Activated B cell treated with CpG ODN at 0.5 μM for 24 hours (primary cell): ENCODE data around the gene SPEM2. TPM values are rescaled to one million over a fixed set of nuclear protein-coding genes. Genes with fewer than 3 reads are reported as not detected.
A peak's percentile ranks its signal among the peaks of the same experiment; 100 is the strongest.

ENCODE experiments used
- ATAC-seq: fragments of 200-7000 bp; cut with Tn5 transposase; one replicate; pipeline ENCODE4 v1.10.0; 2021; ENCODE audit warnings: low read depth, mild to moderate bottlenecking, moderate library complexity
- CTCF ChIA-PET: fragments of 350-600 bp; sonication (Branson Sonifier 250); formaldehyde crosslinking; loops from one replicate; lab custom pipeline; 2021; ENCODE audit warnings: antibody characterized with exemption; lab: Charles Lee
- POLR2A ChIA-PET: fragments of 350-600 bp; sonication (Branson Sonifier 250); formaldehyde crosslinking; loops from one replicate; lab custom pipeline; 2021; ENCODE audit warnings: antibody characterized with exemption; lab: Charles Lee
- DNase-seq: peaks from one replicate; pipeline ENCODE4 v3.0.0; 2022
- H3K27ac Mint-ChIP-seq: one replicate; pipeline ENCODE4 v1.8.0; 2020; ENCODE audit warnings: mixed read lengths
- H3K27me3 Mint-ChIP-seq: one replicate; pipeline ENCODE4 v1.8.0; 2021; ENCODE audit warnings: mixed read lengths
- H3K36me3 Mint-ChIP-seq: one replicate; pipeline ENCODE4 v1.8.0; 2021; ENCODE audit warnings: low read depth, mixed read lengths
- H3K4me1 Mint-ChIP-seq: one replicate; pipeline ENCODE4 v1.8.0; 2021; ENCODE audit warnings: mixed read lengths
- H3K4me3 Mint-ChIP-seq: one replicate; pipeline ENCODE4 v1.8.0; 2020; ENCODE audit warnings: mild to moderate bottlenecking, mixed read lengths
- H3K9me3 Mint-ChIP-seq: one replicate; pipeline ENCODE4 v1.8.0; 2020; ENCODE audit warnings: mixed read lengths
- CTCF ChIP-seq: fragments of 200-600 bp; IDR thresholded peaks from one replicate; pipeline ENCODE4 v1.8.0; 2022; ENCODE audit warnings: antibody characterized with exemption, mild to moderate bottlenecking
- intact Hi-C: fragments of 100-400 bp; cut with micrococcal nuclease; formaldehyde crosslinking; loops from one replicate; pipeline ENCODE4 v1.15.1; 2024
- total RNA-seq: library from RNA; stranded (reverse); gene quantifications from 2 replicates; pipeline ENCODE4 v1.2.3, GENCODE V29; 2022

The SPEM2 gene
- total RNA-seq, 1 donor from 2014 or later, result not detected

GRCh38 chr17:7431231-7431630 lies 5.8 kb downstream of the SPEM2 start:
- DNase-seq (no peak), ATAC-seq (no peak)
- H3K9me3 Mint-ChIP-seq, result no peaks in the 10 kb centered on the region
- peaks cover 1% of the 10 kb centered on the region for H3K36me3 Mint-ChIP-seq
- POLR2A ChIA-PET, result no interaction called here
- CTCF ChIA-PET, result interaction anchor here (0.8 kb wide), 1 partner anchor 151 kb away, joined by 3 read pairs; no protein-coding TSS in a partner anchor
- H3K4me3 Mint-ChIP-seq, result no peak overlapping the region
- TF ChIP-seq CTCF, result no peak
- H3K27me3 Mint-ChIP-seq, result peaks cover under 1% of the 10 kb centered on the region
- intact Hi-C loops, result no loop called here
- H3K4me1 Mint-ChIP-seq, result peaks cover 11% of the 10 kb centered on the region
- no peak overlapping the region for H3K27ac Mint-ChIP-seq

- ChIA-PET CTCF (interaction anchor here (0.8 kb wide), 1 partner anchor 152 kb away, joined by 3 read pairs; no protein-coding TSS in a partner anchor), POLR2A (no interaction called here)
- intact Hi-C loops, result no loop called here
- ATAC-seq, result no peak
- no peak for DNase-seq
- Mint-ChIP-seq H3K27ac (no peak overlapping the region), H3K4me1 (peaks cover 20% of the 10 kb centered on the region), H3K4me3 (no peak overlapping the region), H3K27me3 (no peaks in the 10 kb centered on the region), H3K36me3 (peaks cover 1% of the 10 kb centered on the region), H3K9me3 (no peaks in the 10 kb centered on the region)
- no peak for TF ChIP-seq CTCF
These were observed 6.9 kb downstream of the SPEM2 start for GRCh38 chr17:7432296-7432695.

GRCh38 chr17:7435676-7436555 lies 10.5 kb downstream of the SPEM2 start:
- H3K27me3 Mint-ChIP-seq, result peaks cover 18% of the 10 kb centered on the region
- no peak for TF ChIP-seq CTCF
- H3K27ac Mint-ChIP-seq, result peak overlapping the region; percentile 93
- ATAC-seq (peak; percentile 32), DNase-seq (peak; percentile 66)
- CTCF ChIA-PET, result interaction anchor here (0.6 to 3.0 kb wide), 24 partner anchors 9 to 449 kb away, joined by 3 to 31 read pairs (median 5); partner anchors contain the start of genes CHRNB1, SENP3, SLC2A4 and SLC35G6
- peaks cover 51% of the 10 kb centered on the region for H3K4me1 Mint-ChIP-seq
- H3K36me3 Mint-ChIP-seq, result peaks cover 4% of the 10 kb centered on the region
- no peaks in the 10 kb centered on the region for H3K9me3 Mint-ChIP-seq
- POLR2A ChIA-PET, result interaction anchor here (0.5 to 3.9 kb wide), 32 partner anchors 8 to 390 kb away, joined by 3 to 87 read pairs (median 6); partner anchors contain the start of genes ACAP1, CD68, CHRNB1 and MPDU1
- peak overlapping the region; percentile 94 for H3K4me3 Mint-ChIP-seq
- intact Hi-C loops, result loop anchor here (1.0 to 5.0 kb wide), 15 partner anchors 19 to 389 kb away; partner anchors contain the start of genes NEURL4, PLSCR3, POLR2A and SENP3

GRCh38 chr17:7436556-7437368 lies 11.3 kb downstream of the SPEM2 start:
- peak overlapping the region; percentile 93 for H3K27ac Mint-ChIP-seq
- TF ChIP-seq CTCF, result no peak
- DNase-seq, result peak; percentile 74
- intact Hi-C loops, result loop anchor here (1.0 to 5.0 kb wide), 3 partner anchors 80 to 389 kb away; no protein-coding TSS in a partner anchor
- peaks cover 4% of the 10 kb centered on the region for H3K36me3 Mint-ChIP-seq
- peaks cover 52% of the 10 kb centered on the region for H3K4me1 Mint-ChIP-seq
- H3K4me3 Mint-ChIP-seq, result peak overlapping the region; percentile 94
- ChIA-PET POLR2A (interaction anchor here (0.9 to 3.9 kb wide), 18 partner anchors 9 to 250 kb away, joined by 3 to 87 read pairs (median 10); partner anchors contain the start of genes ACAP1, CD68, POLR2A and SENP3), CTCF (interaction anchor here (0.8 to 3.0 kb wide), 34 partner anchors 9 to 448 kb away, joined by 3 to 31 read pairs (median 4); partner anchors contain the start of genes CHRNB1, SENP3, SLC2A4 and SLC35G6)
- H3K27me3 Mint-ChIP-seq, result peaks cover 21% of the 10 kb centered on the region
- peak; percentile 53 for ATAC-seq
- H3K9me3 Mint-ChIP-seq, result no peaks in the 10 kb centered on the region
